K562 (cell line): Measurements from ENCODE around the gene RHEB. TPM values are rescaled to one million over a fixed set of nuclear protein-coding genes. Genes with fewer than 3 reads are reported as not detected.

Experiments
- ATAC-seq: fragments of 200-7000 bp; cut with Tn5 transposase; 3 replicates; pipeline ENCODE4 v1.9.1; 2020; ENCODE audit warnings: moderate library complexity
- BruUV-seq: library from RNA; stranded (reverse); fragments of 400-500 nt; replicated peaks from 2 replicates; lab custom pipeline; 2021; lab: Mats Ljungman, UMichigan
- CTCF ChIA-PET: fragments of 300-600 bp; formaldehyde crosslinking; extraction: SDS; loops from one replicate; lab custom pipeline; 2021; ENCODE audit warnings: low intra/inter-chr PET ratio; lab: Yijun Ruan, JAX
- POLR2A ChIA-PET: fragments of 300-600, 350-650 bp; sonication (Branson Sonifier 250); formaldehyde crosslinking; extraction: SDS; loops from one replicate; lab custom pipeline; 2021; ENCODE audit warnings: antibody characterized with exemption, inconsistent platforms; lab: Yijun Ruan, JAX
- DNase-seq, 4 experiments: peaks; one replicate each; pipeline versions ENCODE4 v3.0.0 to v3.0.0-alpha.2; 2011 to 2018; ENCODE audit warnings: low spot score in 3 of 4, mixed read lengths in 3 of 4; ENCODE audit errors: extremely low read depth in 1 of 4
- FAIRE-seq: peaks from 2 replicates; lab custom pipeline; 2011; peaks lifted over from hg19 to GRCh38; lab: Jason Lieb, UNC
- H2AFZ ChIP-seq: 2 replicates; pipeline ENCODE4 v1.6.0; 2011; ENCODE audit warnings: low read depth, low read length, control low read depth, inconsistent platforms
- H3K27ac ChIP-seq: fragments of 200-600 bp; 3 replicates; pipeline ENCODE4 v1.8.0; 2011; ENCODE audit warnings: low read depth, mild to moderate bottlenecking, control low read depth, inconsistent platforms, low read length, moderate library complexity, mixed read lengths; ENCODE audit errors: extremely low read depth
- H3K27me3 ChIP-seq, 2 experiments: fragments of 300-600 bp in 1 of 2; 2 replicates in 1 of 2; 3 replicates in 1 of 2; pipeline versions ENCODE4 v1.6.0 to v1.8.0; 2011; ENCODE audit warnings: inconsistent platforms in 2 of 2, low read length in 2 of 2, mild to moderate bottlenecking in 1 of 2, mixed read lengths in 1 of 2, moderate library complexity in 1 of 2; ENCODE audit not compliant: control insufficient read depth in 2 of 2, insufficient read depth in 2 of 2
- H3K36me3 ChIP-seq: fragments of 300-600 bp; 3 replicates; pipeline ENCODE4 v1.8.0; 2011; ENCODE audit warnings: mild to moderate bottlenecking, low read length, inconsistent platforms; ENCODE audit not compliant: control insufficient read depth, insufficient read depth
- H3K4me1 ChIP-seq, 2 experiments: fragments of 200-600 bp in 1 of 2; replicated peaks in 1 of 2; 2 replicates in 1 of 2; 3 replicates in 1 of 2; pipeline versions ENCODE4 v1.5.1 to v1.8.0; 2011; ENCODE audit warnings: inconsistent platforms in 2 of 2, low read length in 2 of 2, mild to moderate bottlenecking in 1 of 2, mixed read lengths in 1 of 2, moderate library complexity in 1 of 2; ENCODE audit not compliant: control insufficient read depth in 2 of 2, insufficient read depth in 2 of 2
- H3K4me2 ChIP-seq: 2 replicates; pipeline ENCODE4 v1.6.1; 2011; ENCODE audit warnings: low read length, control low read depth, inconsistent platforms, mixed read lengths; ENCODE audit not compliant: insufficient read depth
- H3K4me3 ChIP-seq: fragments of 200-600 bp; sonication (generic), shearing (Covaris generic); 2 replicates; pipeline ENCODE4 v1.5.1; 2016; ENCODE audit warnings: control low read depth, inconsistent platforms
- H3K79me2 ChIP-seq: fragments of 200-600 bp; 3 replicates; pipeline ENCODE4 v1.8.0; 2011; ENCODE audit warnings: low read length, inconsistent platforms; ENCODE audit not compliant: control insufficient read depth, insufficient read depth
- H3K9ac ChIP-seq, 2 experiments: 2 replicates each; pipeline versions ENCODE4 v1.6.0 to v1.6.1; 2011; ENCODE audit warnings: low read depth in 2 of 2, low read length in 2 of 2, control low read depth in 1 of 2, inconsistent platforms in 1 of 2, mild to moderate bottlenecking in 1 of 2, mixed read lengths in 1 of 2; ENCODE audit not compliant: insufficient read depth in 1 of 2
- H3K9me1 ChIP-seq: one replicate; pipeline ENCODE4 v1.6.0; 2011; ENCODE audit warnings: inconsistent platforms, mild to moderate bottlenecking, low read length, moderate library complexity; ENCODE audit not compliant: control insufficient read depth, insufficient read depth
- H3K9me3 ChIP-seq: replicated peaks from 2 replicates; pipeline ENCODE4 v1.5.1; 2011; ENCODE audit warnings: low read depth, low read length, inconsistent platforms; ENCODE audit not compliant: control insufficient read depth, insufficient read depth
- H4K20me1 ChIP-seq: replicated peaks from 2 replicates; pipeline ENCODE4 v1.6.1; 2011; ENCODE audit warnings: low read length, inconsistent platforms, mixed read lengths; ENCODE audit not compliant: control insufficient read depth, insufficient read depth
- GABPA ChIP-seq: fragments of 200-800 bp; sonication (Bioruptor generic); conservative IDR thresholded peaks from 2 replicates; pipeline ENCODE4 v1.6.1; 2016; ENCODE audit warnings: low read depth, missing genetic modification characterization, missing compliant biosample characterization
- MNT ChIP-seq, 2 experiments: fragments of 450-650 bp; conservative IDR thresholded peaks; 2 replicates each; pipeline ENCODE4 v1.6.1; 2017; ENCODE audit warnings: mild to moderate bottlenecking in 2 of 2, moderate library complexity in 2 of 2
- NCOR1 ChIP-seq: fragments of 450-650 bp; IDR thresholded peaks from 2 replicates; pipeline ENCODE4 v1.6.1; 2016; ENCODE audit warnings: mild to moderate bottlenecking, moderate library complexity
- POLR3A ChIP-seq: IDR thresholded peaks from 2 replicates; pipeline ENCODE4 v1.6.1; 2011; ENCODE audit warnings: borderline replicate concordance, mild to moderate bottlenecking, moderate library complexity; ENCODE audit not compliant: insufficient read length, insufficient read depth; ENCODE audit errors: extremely low read depth
- SLC30A9 ChIP-seq: fragments of 250-450 bp; sonication (Bioruptor Pico); IDR thresholded peaks from 2 replicates; pipeline ENCODE4 v1.8.0; 2022; ENCODE audit warnings: mild to moderate bottlenecking, moderate library complexity
- TEAD2 ChIP-seq: fragments of 450-650 bp; IDR thresholded peaks from 2 replicates; pipeline ENCODE4 v1.6.1; 2016; ENCODE audit warnings: missing genetic modification characterization, control low read depth, missing compliant biosample characterization
- ZFP91 ChIP-seq: sonication (generic); formaldehyde crosslinking; IDR thresholded peaks from 2 replicates; pipeline ENCODE4 v1.8.0; 2022; ENCODE audit warnings: mild to moderate bottlenecking, missing genetic modification reagents
- ZNF184 ChIP-seq: sonication (generic); formaldehyde crosslinking; IDR thresholded peaks from 2 replicates; pipeline ENCODE4 v1.5.0; 2020; ENCODE audit warnings: missing genetic modification reagents
- ZNF217 ChIP-seq: sonication (generic); formaldehyde crosslinking; IDR thresholded peaks from 2 replicates; pipeline ENCODE4 v1.8.0; 2022; ENCODE audit warnings: mild to moderate bottlenecking, missing genetic modification reagents
- ZSCAN29 ChIP-seq: fragments of 450-650 bp; IDR thresholded peaks from 2 replicates; pipeline ENCODE4 v1.6.1; 2017
- WGBS: fragments of 100-300 bp; shearing (Covaris generic); methylation state at CpG from one replicate; pipeline ENCODE4 v1.1.6; 2016; ENCODE audit warnings: low coverage, mixed read lengths; ENCODE audit not compliant: insufficient coverage; ENCODE audit errors: missing lambda C conversion rate; 5-methylcytosine and 5-hydroxymethylcytosine counted together
- in situ Hi-C: fragments of 300-500 bp; cut with MboI; formaldehyde crosslinking; loops from 4 replicates; pipeline ENCODE4 v1.15.0; 2018; ENCODE audit warnings: inconsistent platforms, mixed read lengths
- intact Hi-C: fragments of 100-400 bp; cut with micrococcal nuclease; formaldehyde crosslinking; loops from 2 replicates; pipeline ENCODE4 v1.14.2; 2022
- polyA plus RNA-seq, 8 experiments: library from polyadenylated mRNA; depleted of rRNA in 4 of 8; stranded (reverse) in 5 of 8; unstranded in 3 of 8; fragments of >200 nt; fragmentation: Nextera tagmentation in 2 of 8; fragmentation: Illumina TruSeq in 1 of 8; extraction: Ambion mirVana in 2 of 8; extraction: Trizol in 1 of 8; gene quantifications; 2 replicates each; pipeline versions ENCODE4 v1.2.1 to v1.2.3, GENCODE V29; 2011 to 2014; ENCODE audit warnings: inconsistent platforms in 1 of 8, missing spikeins in 1 of 8
- total RNA-seq, 7 experiments: library from RNA; depleted of rRNA in 6 of 7; stranded (reverse); fragments of >200 nt in 6 of 7; fragmentation: Illumina TruSeq in 2 of 7; extraction: Trizol in 2 of 7; gene quantifications; 2 replicates each; pipeline versions ENCODE4 v1.2.1 to v1.2.3, GENCODE V29; 2011 to 2021; ENCODE audit warnings: low replicate concordance in 1 of 7
- TF ChIP-seq, protein P1 (sequence below): fragments of 150-350 bp; IDR thresholded peaks from 2 replicates; pipeline ENCODE4 v1.6.1; 2014; ENCODE audit warnings: low read depth, mild to moderate bottlenecking, low read length, borderline replicate concordance

The RHEB gene
- total and polyA plus RNA-seq, 9 of the 15 experiments (the other 6 are each of a cell fraction or from before 2014, with no cell fraction given): 28.5 to 249 (median 182) TPM

DNA sequence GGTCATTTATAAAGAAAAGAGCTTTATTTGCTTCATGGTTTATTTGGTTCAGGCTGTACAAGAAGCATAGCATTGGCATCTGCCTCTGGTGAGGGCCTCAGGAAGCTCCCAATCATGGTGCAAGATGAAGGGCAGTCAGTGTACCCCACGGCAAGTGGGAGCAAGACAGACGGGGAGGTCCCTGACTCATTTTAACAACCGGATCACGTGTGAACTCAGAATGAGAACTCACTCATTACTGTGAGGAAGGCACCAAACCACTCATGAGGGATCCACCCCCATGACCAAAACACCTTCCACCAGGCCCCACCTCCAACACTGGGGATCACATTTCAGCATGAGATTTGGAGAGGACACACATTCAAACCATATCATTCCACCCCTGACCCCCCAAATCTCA is 64.0 kb downstream of the RHEB start:
- Histone ChIP-seq H3K79me2 (no peaks in the 10 kb centered on the region), H3K9me1 (no peaks in the 10 kb centered on the region), H3K9me3 (no peaks in the 10 kb centered on the region), H2AFZ (no peak overlapping the region), H3K4me3 (no peak overlapping the region), H4K20me1 (peaks cover 6% of the 10 kb centered on the region; the same call in 1 of the 2 replicates), H3K27ac (no peak overlapping the region), H3K9ac (no peak overlapping the region), H3K27me3 (peaks cover 71 to 88% of the 10 kb centered on the region in 2 experiments), H3K4me2 (no peak overlapping the region), H3K4me1 (peaks cover 0 to 18% of the 10 kb centered on the region in 2 experiments; a peak in 1 of 5 replicates), H3K36me3 (no peaks in the 10 kb centered on the region)
- no TSS peak for BruUV-seq
- in situ Hi-C loops: no loop called here
- CTCF ChIA-PET: no interaction called here
- ATAC-seq (no peak), FAIRE-seq (no peak), DNase-seq (no peak)
- POLR2A ChIA-PET: no interaction called here
- WGBS: 0% methylated on average over 4 of the region's 4 CpGs
- TF ChIP-seq ZSCAN29 (no peak), NCOR1 (no peak), POLR3A (no peak), ZFP91 (CRISPR knock-in tag) (no peak), SLC30A9 (CRISPR knock-in tag) (no peak), ZNF184 (CRISPR knock-in tag) (no peak), ZNF217 (CRISPR knock-in tag) (no peak), TEAD2 (tag) (no peak), MNT (conservative IDR thresholded peaks at IDR 0.05) (no peak), GABPA (tag) (no peak)
- TF ChIP-seq, protein P1, sequence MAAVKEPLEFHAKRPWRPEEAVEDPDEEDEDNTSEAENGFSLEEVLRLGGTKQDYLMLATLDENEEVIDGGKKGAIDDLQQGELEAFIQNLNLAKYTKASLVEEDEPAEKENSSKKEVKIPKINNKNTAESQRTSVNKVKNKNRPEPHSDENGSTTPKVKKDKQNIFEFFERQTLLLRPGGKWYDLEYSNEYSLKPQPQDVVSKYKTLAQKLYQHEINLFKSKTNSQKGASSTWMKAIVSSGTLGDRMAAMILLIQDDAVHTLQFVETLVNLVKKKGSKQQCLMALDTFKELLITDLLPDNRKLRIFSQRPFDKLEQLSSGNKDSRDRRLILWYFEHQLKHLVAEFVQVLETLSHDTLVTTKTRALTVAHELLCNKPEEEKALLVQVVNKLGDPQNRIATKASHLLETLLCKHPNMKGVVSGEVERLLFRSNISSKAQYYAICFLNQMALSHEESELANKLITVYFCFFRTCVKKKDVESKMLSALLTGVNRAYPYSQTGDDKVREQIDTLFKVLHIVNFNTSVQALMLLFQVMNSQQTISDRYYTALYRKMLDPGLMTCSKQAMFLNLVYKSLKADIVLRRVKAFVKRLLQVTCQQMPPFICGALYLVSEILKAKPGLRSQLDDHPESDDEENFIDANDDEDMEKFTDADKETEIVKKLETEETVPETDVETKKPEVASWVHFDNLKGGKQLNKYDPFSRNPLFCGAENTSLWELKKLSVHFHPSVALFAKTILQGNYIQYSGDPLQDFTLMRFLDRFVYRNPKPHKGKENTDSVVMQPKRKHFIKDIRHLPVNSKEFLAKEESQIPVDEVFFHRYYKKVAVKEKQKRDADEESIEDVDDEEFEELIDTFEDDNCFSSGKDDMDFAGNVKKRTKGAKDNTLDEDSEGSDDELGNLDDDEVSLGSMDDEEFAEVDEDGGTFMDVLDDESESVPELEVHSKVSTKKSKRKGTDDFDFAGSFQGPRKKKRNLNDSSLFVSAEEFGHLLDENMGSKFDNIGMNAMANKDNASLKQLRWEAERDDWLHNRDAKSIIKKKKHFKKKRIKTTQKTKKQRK: no peak
- intact Hi-C loops: loop anchor here (5.0 kb wide), 1 partner anchor 177 kb away; no protein-coding TSS in a partner anchor
